Epithelial cell of proximal tubule (primary cell): ENCODE measurements around the gene PABPN1L. TPM values are rescaled to one million over a fixed set of nuclear protein-coding genes. Genes with fewer than 3 reads are reported as not detected.
"Not testable (repeated sequence)": the region's sequence is repeated elsewhere in the genome, so short reads cannot be mapped to it uniquely, and the experiment has no call there.

Experiments used
- DNase-seq: peaks from one replicate; pipeline ENCODE4 v3.0.0-alpha.2; 2011; ENCODE audit warnings: low read depth
- H3K4me3 ChIP-seq: 2 replicates; pipeline ENCODE4 v1.5.1; 2011; ENCODE audit warnings: low read depth, mild to moderate bottlenecking, low read length
- CTCF ChIP-seq: conservative IDR thresholded peaks from 2 replicates; pipeline ENCODE4 v1.5.1; 2012; ENCODE audit warnings: low read depth, mild to moderate bottlenecking, low read length
- total RNA-seq: library from RNA; depleted of rRNA; stranded (reverse); fragments of >200 nt; gene quantifications from 2 replicates; pipeline ENCODE4 v1.2.3, GENCODE V29; 2015

The PABPN1L gene
- total RNA-seq, 1 donor from 2014 or later, result not detected

DNA sequence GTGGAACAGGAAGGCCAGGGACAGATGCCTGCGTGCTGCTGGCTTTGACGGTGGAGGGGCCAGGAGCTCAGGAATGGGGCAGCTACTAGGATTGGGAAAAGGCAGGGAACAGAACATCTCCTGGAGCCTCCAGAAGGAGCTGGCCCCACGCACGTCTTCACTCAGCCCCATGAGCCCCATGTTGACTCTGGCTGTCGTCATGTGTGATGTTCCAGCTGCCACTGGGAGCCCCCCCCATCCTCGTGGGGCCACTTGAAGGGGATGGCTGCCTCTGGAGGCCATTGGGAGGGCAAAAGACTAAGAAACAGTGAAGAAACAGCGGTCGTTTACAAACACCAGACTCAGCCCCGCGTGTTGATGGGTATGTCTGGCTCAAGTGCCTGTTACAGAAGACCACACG lies 36.2 kb downstream of the PABPN1L start:
- TF ChIP-seq CTCF, result no peak
- DNase-seq, result no peak
- no peak overlapping the region for H3K4me3 ChIP-seq

DNA sequence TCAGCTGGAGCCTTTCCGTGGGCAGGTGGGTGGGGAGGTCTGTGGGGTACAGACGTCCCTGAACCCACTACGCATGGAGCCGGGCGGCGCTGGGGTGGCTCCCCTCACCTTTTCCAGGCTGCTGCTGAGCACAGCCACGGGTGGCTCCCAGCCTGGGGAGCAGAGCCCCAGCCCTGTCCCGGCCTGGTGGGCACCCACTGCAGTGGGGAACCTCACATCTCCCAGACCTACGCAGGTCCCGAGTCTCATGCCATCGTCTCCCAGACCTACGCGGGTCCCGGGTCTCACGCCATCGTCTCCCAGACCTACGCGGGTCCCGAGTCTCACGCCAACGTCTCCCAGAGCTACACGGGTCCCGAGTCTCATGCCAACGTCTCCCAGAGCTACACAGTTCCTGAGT lies 37.7 kb downstream of the PABPN1L start:
- H3K4me3 ChIP-seq, result no peak overlapping the region
- DNase-seq, result no peak
- TF ChIP-seq CTCF, result no peak

- DNase-seq, result no peak
- no peak overlapping the region for H3K4me3 ChIP-seq
- TF ChIP-seq CTCF, result no peak
Observed at GRCh38 chr16:88827727-88828126, 38.7 kb downstream of the PABPN1L start.

- no peak for DNase-seq
- no peak overlapping the region for H3K4me3 ChIP-seq
- no peak for TF ChIP-seq CTCF
Observed at GRCh38 chr16:88826070-88826840, 40.2 kb downstream of the PABPN1L start.

DNA sequence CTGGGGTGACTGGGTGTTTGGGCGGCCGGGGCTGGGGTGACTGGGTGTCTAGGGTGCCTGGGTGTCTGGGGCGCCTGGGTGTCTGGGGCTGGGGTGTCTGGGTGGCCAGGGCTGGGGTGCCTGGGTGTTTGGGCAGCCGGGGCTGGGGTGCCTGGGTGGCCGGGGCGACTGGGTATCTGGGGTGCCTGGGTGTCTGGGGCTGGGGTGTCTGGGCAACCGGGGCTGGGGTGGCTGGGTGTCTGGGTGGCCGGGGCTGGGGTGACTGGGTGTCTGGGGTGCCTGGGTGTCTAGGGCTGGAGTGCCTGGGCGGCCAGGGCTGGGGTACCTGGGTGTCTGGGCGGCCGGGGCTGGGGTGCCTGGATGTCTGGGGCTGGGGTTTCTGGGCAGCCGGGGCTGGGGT lies 41.3 kb downstream of the PABPN1L start:
- TF ChIP-seq CTCF, result no peak
- DNase-seq, result no peak
- no peak overlapping the region for H3K4me3 ChIP-seq

- no peak overlapping the region for H3K4me3 ChIP-seq
- no peak for DNase-seq
- no peak for TF ChIP-seq CTCF
Observed at GRCh38 chr16:88824256-88825077, 42.0 kb downstream of the PABPN1L start.

DNA sequence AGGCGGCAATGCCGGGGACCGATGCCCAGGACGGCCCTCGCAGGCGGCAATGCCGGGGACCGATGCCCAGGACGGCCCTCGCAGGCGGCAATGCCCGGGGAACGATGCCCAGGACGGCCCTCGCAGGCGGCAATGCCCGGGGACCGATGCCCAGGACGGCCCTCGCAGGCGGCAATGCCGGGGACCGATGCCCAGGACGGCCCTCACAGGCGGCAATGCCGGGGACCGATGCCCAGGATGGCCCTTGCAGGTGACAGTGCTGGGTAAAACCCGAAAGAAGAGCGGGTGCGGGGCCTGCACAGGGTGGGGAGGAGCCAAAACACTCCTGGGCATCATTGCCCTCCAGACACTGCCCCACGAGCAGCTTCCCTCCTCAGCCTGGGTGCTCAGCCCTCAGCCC lies 42.8 kb downstream of the PABPN1L start:
- H3K4me3 ChIP-seq, DNase-seq: not testable (repeated sequence)
